Thyroid gland (tissue), 4 donors: ENCODE results near the gene CTBP1.

ENCODE experiments used
- CTCF ChIP-seq, 6 experiments: fragments of 200-600 bp in 3 of 6; fragments of 450-650 bp in 3 of 6; sonication (generic) in 3 of 6; IDR thresholded peaks; one replicate each; pipeline ENCODE4 v1.5.1; 2016 to 2019; ENCODE audit warnings: antibody characterized with exemption in 6 of 6, mild to moderate bottlenecking in 2 of 6, inconsistent platforms in 1 of 6, moderate library complexity in 1 of 6
- POLR2A ChIP-seq, 2 donors: fragments of 450-650 bp; IDR thresholded peaks; one replicate each; pipeline ENCODE4 v1.6.1; 2017; ENCODE audit warnings: antibody characterized with exemption in 2 of 2, mild to moderate bottlenecking in 2 of 2, moderate library complexity in 1 of 2

- TF ChIP-seq POLR2A (IDR thresholded peaks at IDR 0.05) = no peak
- TF ChIP-seq CTCF (IDR thresholded peaks at IDR 0.05) = no peak
Measured at GRCh38 chr4:1279253-1279652, 30.3 kb upstream of the CTBP1 start.
